Activated CD4-positive, alpha-beta T cell treated with anti-CD3 and anti-CD28 coated beads for 1 hour (primary cell): ENCODE measurements around the gene TEX28.
A peak's percentile ranks its signal among the peaks of the same experiment; 100 is the strongest.
"Not testable (repeated sequence)": the region's sequence is repeated elsewhere in the genome, so short reads cannot be mapped to it uniquely, and the experiment has no call there.

Experiments
- DNase-seq: peaks from one replicate; pipeline ENCODE4 v3.0.0-alpha.2; 2020

The TEX28 gene

GRCh38 chrX:154294791-154295574 is at the start of gene TEX28:
TSS of gene TEX28 (minus strand) at chrX:154295124. CDS start at chrX:154292117, 3,007 bp downstream.
- no peak for DNase-seq

- not testable (repeated sequence) for DNase-seq
These were observed 48.7 kb upstream of the TEX28 start for GRCh38 chrX:154343620-154344019.

GRCh38 chrX:154343063-154343462 is 48.1 kb upstream of the TEX28 start:
- not testable (repeated sequence) for DNase-seq

- DNase-seq, result not testable (repeated sequence)
These were observed 46.7 kb upstream of the TEX28 start for GRCh38 chrX:154341399-154342298.

GRCh38 chrX:154334496-154334895 is 39.6 kb upstream of the TEX28 start:
- DNase-seq, result no peak

GRCh38 chrX:154333837-154334271 is 38.9 kb upstream of the TEX28 start:
- DNase-seq, result no peak

- DNase-seq, result no peak
These were observed 38.2 kb upstream of the TEX28 start for GRCh38 chrX:154333116-154333515.

GRCh38 chrX:154332561-154332960 is 37.6 kb upstream of the TEX28 start:
- DNase-seq, result no peak

- DNase-seq, result no peak
These were observed 34.4 kb upstream of the TEX28 start for GRCh38 chrX:154329294-154329693.

GRCh38 chrX:154328646-154329045 is 33.7 kb upstream of the TEX28 start:
- DNase-seq, result no peak

- DNase-seq, result peak; percentile 21
These were observed 32.3 kb upstream of the TEX28 start for GRCh38 chrX:154327038-154327820.

GRCh38 chrX:154325541-154325940 is 30.6 kb upstream of the TEX28 start:
- DNase-seq, result no peak

GRCh38 chrX:154323537-154323936 is 28.6 kb upstream of the TEX28 start:
- no peak for DNase-seq

- DNase-seq, result no peak
These were observed 28.0 kb upstream of the TEX28 start for GRCh38 chrX:154322890-154323289.

- no peak for DNase-seq
These were observed 26.7 kb upstream of the TEX28 start for GRCh38 chrX:154321594-154321993.

- DNase-seq, result no peak
These were observed 26.2 kb upstream of the TEX28 start for GRCh38 chrX:154321152-154321551.

GRCh38 chrX:154320406-154320805 is 25.5 kb upstream of the TEX28 start:
- DNase-seq, result no peak

GRCh38 chrX:154317391-154317995 is 22.6 kb upstream of the TEX28 start:
- no peak for DNase-seq

- DNase-seq, result no peak
These were observed 20.5 kb upstream of the TEX28 start for GRCh38 chrX:154315416-154315815.

- no peak for DNase-seq
These were observed 18.2 kb upstream of the TEX28 start for GRCh38 chrX:154313147-154313546.

- no peak for DNase-seq
These were observed 17.2 kb upstream of the TEX28 start for GRCh38 chrX:154312116-154312515.
